GM18867 (cell line): ENCODE data around the gene MIGA1.
A peak's percentile ranks its signal among the peaks of the same experiment; 100 is the strongest.
"Not testable (repeated sequence)": the region's sequence is repeated elsewhere in the genome, so short reads cannot be mapped to it uniquely, and the experiment has no call there.

Source experiments
- ATAC-seq: cut with Tn5 transposase; IDR thresholded peaks from one replicate; pipeline ENCODE4 v1.9.1; 2021; ENCODE audit warnings: mild to moderate bottlenecking, moderate library complexity; ENCODE audit not compliant: unreplicated experiment

MIGA1 gene

DNA sequence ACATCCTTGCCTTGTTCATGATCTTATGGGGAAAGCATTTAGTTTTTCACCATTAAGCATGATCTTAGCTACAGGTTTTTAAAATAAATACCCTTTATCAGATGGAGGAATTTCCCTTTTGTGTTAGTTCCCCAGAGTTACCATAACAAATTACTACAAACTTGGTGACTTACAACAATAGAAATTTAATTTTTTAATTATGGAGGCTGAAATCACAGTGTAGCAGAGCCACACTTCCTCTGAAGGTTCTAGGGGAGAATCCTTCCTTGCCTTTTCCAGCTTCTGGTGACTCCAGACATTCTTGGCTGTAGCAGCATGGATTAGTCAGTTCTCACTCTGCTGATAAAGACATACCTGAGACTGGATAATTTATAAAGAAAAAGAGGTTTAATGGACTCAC, 18.5 kb downstream of the MIGA1 start:
- no peak for ATAC-seq

- no peak for ATAC-seq
Measured at GRCh38 chr1:77802026-77802425, 22.6 kb downstream of the MIGA1 start.

DNA sequence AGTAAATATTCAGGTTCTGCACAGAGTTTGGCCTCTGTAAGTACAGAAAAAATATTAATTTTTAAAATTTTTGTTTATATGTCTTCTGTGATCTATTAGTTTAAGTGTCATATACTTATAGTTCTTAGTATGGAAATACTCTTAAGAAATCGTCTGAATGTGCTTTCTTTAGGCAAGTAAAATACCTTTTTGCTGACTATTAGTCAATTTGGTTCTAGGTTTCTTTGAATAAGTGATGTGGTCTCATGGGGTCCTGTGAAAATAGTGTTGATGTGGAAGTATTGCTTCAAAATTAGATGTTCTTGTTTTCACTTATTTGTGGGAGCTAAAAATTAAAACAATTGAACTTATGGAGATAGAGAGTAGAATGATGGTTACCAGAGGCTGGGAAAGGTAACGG, 23.9 kb downstream of the MIGA1 start:
- no peak for ATAC-seq

DNA sequence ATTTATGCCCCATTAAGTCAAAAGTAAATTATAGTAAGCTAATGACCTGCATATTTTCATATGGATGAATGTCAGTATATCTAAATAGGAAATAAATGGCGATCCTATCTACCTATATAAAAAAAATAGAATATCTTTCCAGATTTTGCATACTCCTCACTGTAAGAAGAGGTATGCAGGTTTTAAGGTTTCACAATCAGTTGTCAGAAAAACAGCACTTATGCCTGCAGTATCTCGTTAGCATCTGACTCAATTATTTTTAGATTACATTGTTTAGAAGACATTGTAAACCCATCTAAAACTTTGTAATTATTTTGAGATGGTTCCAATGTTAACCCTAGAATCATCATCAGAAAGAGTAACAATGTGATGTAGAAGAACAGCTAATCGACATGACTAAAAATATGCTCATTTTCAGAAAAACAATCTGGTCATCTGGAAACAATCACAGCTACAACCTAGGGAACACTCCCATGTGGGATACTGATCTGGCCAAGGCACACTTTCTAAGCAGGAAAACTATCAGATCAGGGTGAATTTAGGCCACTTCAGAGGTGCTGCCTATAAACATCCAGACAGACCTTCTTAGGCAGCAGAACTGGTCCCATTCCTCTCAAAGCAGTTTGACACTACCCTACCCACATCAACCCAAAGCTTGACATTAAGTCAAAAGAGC, 30.5 kb downstream of the MIGA1 start:
- ATAC-seq: not testable (repeated sequence)

DNA sequence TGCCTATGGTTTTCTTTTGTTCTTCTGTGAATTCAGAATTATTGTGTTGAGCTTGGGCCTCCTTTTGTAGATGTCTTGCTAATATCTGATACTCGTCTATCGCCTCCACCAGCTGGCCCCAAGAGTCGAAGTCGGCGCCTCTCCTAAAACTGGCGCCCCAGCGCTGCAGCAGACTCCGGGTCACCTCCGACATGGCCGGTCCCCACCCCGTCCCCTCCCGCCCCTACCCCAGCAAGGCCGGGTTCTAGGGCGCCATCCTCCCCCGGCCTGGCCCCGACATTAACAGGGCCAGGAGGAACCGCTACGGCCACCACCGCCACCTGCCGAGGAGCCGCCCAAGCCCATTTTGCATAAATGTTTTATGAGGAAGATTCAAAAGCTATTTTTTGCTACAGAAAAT, 32.1 kb downstream of the MIGA1 start:
- peak; percentile 40 for ATAC-seq

GRCh38 chr1:77817368-77818209, 38.1 kb downstream of the MIGA1 start:
- ATAC-seq: no peak

GRCh38 chr1:77820121-77820520, 40.7 kb downstream of the MIGA1 start:
- ATAC-seq: no peak

- no peak for ATAC-seq
Measured at GRCh38 chr1:77824079-77824478, 44.6 kb downstream of the MIGA1 start.

GRCh38 chr1:77824694-77825093, 45.2 kb downstream of the MIGA1 start:
- ATAC-seq: no peak

- ATAC-seq: peak; percentile 49
Measured at GRCh38 chr1:77825131-77825709, 45.8 kb downstream of the MIGA1 start.

- ATAC-seq: not testable (repeated sequence)
Measured at GRCh38 chr1:77826851-77827250, 47.4 kb downstream of the MIGA1 start.

DNA sequence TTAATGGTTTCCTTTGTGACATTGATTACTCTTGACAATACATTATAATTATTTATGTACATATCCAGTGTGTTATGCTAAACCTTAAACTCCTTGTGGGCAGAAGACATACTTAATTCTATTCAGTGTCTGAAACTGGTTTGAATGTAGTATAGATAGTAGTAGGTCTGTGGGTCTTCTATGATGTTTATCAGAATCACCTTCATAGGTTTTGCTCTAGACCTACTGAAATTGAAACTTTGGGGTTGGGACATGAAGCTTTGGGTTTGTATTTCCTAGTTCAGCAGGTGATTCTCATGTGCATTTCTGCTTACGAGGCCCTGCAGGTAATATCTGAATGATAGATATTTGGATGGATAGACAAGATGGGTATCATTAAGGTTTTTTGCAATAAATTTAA, 48.6 kb downstream of the MIGA1 start:
- no peak for ATAC-seq

- no peak for ATAC-seq
Measured at GRCh38 chr1:77829851-77830250, 50.4 kb downstream of the MIGA1 start.

DNA sequence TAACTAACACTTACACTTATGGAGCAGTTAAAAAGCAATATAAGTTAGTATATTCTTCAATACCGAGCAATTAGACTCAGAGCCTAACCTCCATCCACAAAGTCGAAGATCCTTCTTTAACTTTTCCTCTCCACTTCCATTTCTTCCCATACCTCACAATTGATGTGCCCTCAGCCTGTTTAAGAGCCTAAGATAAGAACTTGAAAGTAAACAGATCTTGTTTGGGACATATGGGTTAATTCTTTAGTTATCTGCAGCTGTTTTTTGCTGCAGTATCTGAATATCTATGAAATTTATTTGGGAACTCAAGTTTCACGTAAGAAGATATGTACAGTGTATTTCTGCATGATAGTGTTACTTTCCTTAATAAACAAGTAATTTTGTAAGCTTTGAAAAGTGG, 51.5 kb downstream of the MIGA1 start:
- ATAC-seq: no peak

- no peak for ATAC-seq
Measured at GRCh38 chr1:77831566-77831965, 52.1 kb downstream of the MIGA1 start.

GRCh38 chr1:77831976-77832711, 52.7 kb downstream of the MIGA1 start:
- no peak for ATAC-seq

DNA sequence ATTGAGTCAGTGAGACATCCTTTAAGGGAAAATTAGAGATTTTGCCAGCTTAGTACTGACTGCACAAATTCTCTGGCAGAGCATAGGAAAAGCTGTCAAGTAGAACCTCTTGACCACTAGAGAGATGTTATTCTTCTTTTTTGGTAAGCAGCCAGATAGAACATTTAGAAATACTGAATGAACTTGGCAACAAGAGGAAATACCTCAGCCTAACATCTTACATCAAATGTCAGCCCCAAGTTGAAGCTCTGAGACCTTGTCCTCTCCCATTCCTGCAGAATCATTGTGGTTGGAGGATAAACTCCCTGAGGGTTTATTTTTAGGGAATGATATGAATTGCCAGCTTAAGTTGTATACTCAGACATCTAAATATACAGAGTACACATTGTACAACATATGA, 53.5 kb downstream of the MIGA1 start:
- ATAC-seq: no peak

DNA sequence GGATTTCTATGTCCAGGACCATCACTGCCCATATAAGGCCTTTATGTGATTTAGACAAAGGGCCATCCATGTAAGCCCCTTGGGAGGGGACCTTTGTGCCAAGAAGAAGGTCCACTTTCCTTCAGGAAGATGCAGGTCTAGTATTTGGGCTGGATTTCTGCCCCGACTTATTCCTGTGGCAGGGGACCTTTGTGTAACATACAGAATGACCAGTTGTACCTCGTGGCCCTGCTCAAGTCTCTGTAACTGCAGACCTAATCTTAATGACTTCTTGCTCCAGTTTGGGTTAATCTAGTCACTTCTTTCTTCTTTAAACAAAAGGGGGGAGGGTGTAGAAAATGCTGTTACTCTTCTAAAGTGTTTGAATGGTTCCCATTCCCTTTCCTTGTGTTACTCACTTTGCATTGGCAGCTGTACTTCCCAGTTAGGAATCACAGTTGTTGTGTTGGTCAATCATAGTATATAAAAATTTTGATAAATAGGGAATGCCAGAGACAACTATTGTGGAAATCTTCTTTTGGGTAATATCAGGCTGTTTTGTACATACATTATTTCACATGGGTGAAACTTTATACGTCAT, 54.2 kb downstream of the MIGA1 start:
- no peak for ATAC-seq

GRCh38 chr1:77834771-77835334, 55.4 kb downstream of the MIGA1 start:
- no peak for ATAC-seq

GRCh38 chr1:77841574-77841973, 62.1 kb downstream of the MIGA1 start:
- ATAC-seq: no peak

- ATAC-seq: no peak
Measured at GRCh38 chr1:77845951-77846350, 66.5 kb downstream of the MIGA1 start.
